HK-2 (cell line): ENCODE data around the gene VNN1.
"Not testable (repeated sequence)": the region's sequence is repeated elsewhere in the genome, so short reads cannot be mapped to it uniquely, and the experiment has no call there.

ENCODE experiments used
- DNase-seq: peaks from one replicate; pipeline ENCODE4 v3.0.0-alpha.2; 2018; ENCODE audit not compliant: unreplicated experiment

VNN1 gene

DNA sequence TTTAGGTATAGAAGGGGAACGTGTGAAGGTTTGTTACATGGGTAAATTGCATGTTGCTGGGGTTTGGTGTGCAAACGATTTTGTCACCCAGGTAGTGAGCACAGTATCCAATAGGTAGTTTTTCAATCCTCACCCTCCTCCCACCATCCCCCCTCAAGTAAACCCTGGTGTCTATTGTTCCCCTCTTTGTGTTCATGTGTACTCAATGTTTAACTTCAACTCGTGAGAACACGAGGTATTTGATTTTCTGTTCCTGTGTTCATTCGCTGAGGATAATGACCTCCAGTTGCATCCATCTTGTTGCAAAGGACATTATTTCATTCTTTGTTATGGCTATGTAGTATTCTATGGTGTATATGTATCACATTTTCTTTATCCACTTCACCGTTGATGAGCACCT is 11.6 kb upstream of the VNN1 start:
- DNase-seq, result no peak

DNA sequence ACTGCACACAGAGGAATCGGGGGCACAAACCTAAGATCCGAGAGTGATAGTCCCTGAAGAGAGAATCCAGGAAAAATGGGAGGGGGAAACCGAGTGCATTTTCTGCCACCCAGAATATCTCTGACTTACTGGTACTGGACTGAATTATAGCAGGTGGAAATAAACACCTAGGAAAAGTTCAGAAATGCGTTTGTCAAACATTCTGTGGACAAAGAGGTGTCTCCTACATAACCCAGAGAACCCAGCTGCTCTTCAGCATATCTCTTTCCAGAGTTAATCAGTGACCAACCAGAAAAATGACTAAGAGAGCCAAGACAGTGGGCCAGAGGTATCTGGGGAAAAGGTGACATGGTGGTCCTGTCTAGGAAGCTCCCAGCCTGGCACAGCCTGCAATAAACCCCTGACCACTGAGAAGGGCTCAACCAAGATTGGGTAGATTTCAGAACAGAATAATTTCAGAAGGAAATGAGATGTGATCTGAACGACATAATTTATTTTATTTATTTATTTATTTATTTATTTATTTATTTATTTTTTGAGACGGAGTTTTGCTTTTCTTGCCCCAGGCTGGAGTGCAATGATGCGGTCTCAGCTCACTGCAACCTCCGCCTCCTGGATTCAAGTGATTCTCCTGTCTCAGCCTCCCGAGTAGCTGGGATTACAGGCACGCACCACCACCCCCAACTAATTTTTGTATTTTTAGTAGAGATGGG is 6.0 kb upstream of the VNN1 start:
- DNase-seq, result peak; percentile 6

DNA sequence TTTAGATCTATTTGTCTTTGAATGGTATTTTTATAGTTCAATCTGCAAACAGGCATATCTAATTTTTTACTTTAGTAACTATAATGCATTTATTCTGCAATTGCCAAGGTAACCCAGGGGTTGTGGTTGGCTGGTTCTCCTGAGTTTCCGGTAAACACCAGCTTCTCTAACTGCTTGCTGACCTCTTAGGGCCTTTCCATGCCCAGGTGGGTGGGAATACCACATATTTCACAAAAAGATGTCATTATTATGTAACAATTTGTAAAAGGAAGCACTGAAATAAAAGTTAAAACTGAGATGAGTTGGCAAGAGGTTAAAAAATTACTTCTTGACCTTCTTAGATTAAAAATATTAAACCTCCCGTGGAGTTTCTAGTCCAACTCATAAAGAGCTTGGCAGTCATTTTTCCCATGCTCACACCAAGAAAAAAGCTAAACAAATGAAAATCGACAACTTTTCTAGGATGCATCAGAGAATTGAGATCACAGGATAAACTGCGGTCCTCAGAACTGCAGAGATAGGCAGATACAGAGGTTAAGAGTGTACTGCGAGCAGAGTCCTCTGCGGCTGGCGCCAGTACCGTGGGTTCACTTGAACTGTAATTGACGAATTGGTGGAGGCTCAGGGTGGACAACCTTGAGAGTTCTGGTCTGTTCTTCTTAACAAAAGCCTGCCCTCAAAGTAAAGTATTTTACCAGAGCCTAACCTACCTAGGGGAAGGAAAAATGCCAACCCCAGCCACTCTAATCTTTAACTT is 2.2 kb upstream of the VNN1 start:
- DNase-seq, result no peak

DNA sequence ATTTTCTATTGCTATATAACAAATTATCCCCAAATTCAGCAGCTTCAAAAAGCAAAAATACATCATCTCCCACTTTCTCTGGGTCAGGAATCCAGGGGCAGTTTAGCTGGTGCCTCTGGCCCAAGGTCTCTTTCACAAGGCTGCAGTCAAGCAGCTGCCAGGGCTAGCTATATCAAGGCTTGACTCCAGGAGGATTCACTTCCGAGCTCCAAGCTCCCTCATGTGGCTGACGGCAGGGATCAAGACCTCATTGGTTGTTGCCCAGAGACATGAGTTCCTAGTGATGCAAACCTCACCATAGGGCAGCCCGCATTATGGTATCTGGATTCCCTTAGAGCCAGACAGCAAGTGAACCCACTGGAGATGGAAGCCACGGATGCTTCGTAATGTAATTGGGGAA is 1.3 kb upstream of the VNN1 start:
- DNase-seq, result peak; percentile 32

DNA sequence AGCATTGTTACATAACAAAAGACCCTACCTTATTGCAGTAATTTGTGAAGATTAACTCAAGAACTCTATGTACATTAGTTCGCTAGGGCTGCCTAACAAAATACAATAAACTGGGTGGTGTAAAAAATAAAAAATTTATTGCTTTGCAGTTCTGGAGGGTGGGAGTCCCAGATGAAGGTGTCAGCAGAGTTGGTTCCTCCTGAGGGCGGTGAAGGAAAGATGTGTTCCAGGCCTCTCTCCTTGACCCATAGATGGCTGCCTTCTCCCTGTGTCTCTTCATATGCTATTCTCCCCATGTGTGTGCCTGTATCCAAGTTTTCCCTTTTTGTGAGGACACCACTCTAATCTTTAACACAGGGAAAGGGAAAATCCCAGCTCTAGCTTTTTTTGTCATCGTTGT is 305 bp upstream of the VNN1 start:
- no peak for DNase-seq

DNA sequence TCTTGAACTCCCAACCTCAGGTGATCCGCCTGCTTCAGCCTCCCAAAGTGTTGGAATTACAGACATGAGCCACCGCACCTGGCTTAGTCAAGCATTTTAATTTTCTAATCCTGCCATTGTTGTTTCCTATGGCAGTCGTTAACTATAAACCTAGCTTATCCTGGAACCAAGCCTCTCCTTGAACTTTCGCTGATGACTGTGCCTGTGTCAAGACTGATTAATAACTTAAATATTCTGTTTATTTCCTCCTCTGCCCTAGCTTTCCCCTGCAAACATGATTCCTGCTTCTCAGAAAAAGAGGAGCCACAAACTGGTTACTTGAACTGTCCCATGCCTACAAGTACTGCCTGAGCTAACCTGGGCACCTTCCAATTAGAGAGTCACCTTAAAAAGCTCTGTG is 1.5 kb downstream of the VNN1 start:
- DNase-seq, result peak; percentile 45

DNA sequence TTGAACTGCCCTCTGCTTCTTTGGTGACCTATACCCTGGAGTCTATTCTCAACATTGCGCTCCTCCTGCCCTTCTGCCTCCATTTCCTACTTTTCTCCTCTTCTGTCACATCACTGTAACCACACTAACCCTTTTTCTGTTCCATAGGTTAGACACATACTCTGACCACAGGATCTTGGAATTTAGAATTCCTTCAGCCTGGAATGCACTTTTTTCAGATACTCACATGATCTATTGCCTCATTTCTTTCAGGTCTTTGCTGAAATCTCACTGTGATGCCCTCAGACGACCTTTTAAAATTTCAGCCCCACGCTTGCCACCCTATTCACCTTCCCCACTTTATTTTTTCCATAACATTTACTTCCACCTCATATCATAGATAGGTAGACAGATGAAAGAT is 5.1 kb downstream of the VNN1 start:
- DNase-seq, result no peak

DNA sequence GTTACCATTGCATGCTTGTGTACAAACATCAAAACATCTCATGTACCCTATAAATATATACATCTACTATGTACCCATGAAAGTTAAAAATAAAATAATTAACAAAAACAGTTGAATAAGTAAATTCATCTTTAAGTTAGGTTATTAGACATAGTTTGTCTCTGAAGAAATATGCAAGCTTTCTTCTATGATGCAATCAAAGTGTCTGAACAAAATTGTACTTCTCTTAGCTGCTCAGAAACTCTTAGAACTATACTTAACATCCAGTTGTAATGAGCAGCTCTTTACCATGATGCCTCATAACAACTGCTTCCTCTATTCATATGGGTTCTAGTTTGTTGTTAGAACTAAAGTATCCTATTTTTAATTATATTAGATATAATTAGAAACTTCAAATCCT is 5.9 kb downstream of the VNN1 start:
- DNase-seq, result no peak

DNA sequence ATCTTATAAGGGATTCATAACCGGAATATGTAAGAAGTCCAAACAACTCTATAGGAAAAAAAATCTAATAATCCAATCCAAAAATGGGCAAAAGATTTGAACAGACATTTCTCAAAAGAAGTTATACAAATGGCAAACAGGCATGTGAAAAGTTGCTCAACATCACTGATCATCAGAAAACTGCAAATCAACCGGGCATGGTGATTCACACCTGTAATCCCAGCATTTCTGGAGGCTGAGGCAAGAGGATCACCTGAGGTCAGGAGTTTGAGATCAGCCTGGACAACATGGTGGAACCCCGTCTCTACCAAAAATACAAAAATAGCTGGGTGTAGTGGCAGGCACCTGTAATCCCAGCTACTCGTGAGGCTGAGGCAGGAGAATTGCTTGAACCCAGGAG is 7.1 kb downstream of the VNN1 start:
- not testable (repeated sequence) for DNase-seq

DNA sequence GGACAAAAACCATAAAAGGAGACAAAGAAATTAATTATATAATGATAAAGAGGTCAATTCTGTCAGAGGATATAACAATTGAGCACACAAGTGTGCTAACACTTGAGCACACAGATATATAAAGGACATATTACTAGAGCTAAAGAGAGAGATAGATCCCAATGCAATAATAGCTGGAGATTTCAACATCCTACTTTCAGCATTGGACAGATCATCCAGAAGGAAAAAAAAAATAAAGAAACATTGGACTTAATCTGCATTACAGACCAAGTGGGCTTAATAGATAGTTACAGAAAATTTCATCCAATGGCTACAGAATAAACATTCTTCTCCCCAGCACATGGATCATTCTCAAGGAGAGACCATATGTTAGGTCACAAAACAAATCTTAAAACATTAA is 9.9 kb downstream of the VNN1 start:
- no peak for DNase-seq

DNA sequence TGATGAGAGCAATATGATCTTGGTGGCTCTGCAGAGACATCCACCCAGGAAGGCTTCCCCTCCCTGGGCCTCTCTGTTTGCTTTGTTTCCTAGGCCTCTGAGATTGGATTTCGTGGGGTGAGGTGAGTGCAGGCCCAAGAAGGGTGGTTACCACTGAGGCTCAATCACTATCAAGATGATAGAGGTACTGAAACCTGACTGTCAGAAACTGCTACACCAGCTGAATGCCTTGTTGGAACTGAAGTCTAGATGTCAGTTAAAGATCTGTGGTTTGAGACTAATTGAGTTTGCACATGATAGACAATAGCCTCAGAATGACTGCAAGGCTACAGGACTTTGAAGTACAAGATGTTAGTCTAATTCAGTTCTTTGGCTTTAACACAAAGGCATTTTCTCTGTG is 15.2 kb downstream of the VNN1 start:
- DNase-seq, result no peak

DNA sequence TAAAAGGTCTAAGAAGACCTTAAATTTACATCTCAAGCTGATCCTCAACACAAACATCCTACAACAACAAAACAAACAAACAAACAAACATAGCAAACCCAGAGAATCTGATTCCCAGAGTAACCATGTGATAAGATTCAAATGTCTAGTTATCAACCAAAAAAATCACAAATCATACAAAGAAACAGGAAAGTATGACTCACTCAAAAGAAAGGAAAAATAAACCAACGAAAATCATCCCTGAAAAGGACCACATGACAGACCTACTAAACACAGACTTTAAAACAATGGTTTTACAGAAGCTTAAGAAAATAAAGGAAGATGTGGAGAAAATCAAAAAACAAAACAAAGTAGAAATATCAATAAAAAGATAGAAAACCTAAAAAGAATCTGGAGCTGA is 18.1 kb downstream of the VNN1 start:
- DNase-seq, result no peak

DNA sequence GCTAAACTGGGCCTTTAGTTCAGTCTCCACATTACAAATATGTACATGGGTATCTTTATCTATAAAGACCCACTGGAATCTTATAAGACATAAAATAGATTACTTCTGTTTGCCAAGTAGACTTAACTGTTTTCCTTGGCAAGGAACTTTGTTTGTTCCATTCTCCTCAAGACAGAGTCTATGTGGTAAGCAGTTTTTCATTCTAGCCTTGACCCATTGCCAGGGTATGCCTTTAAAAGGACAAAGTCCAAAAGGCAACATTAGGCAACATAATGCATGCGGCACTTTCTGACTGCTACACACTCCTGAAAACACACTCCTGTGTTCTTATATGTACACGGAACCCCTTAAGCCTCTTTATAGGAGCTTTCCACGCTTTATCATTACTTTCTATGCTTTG is 20.4 kb downstream of the VNN1 start:
- DNase-seq, result no peak

DNA sequence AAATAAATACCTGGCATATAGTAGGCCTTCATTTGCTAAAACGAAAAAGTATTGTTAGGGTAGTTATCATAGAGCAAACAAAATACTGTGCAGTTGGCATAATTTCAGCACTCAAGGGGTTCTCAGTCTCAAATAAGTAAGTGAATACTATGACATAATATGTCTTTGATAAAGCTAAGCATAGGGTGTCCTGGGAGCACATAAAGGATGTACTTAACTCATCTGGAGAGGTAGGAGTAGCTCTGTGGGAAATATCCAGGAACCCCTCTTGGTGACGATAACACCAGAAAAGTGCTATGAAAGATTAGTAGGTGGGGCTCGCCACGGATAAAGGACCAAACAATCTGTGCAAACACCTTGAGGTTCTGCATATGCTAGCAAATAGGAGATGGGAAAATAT is 23.2 kb downstream of the VNN1 start:
- DNase-seq, result no peak

DNA sequence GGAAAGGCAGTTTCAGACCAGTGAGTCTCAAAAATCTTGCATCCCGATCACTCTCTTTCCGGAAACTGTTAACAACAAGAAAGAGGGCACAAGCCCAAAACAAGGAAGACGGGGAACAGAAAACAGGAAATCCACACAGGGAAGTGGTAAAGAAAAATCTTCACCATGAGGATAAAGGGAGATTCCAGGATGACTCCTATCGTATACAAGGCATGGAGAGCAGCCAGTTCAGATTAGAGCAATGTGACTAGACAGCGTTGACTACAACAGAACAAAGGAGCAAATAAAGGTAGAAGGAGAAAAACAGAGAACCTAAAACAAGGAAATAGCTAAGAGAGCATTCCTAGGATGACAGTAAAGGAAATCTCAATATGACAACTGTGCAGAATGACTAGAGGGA is 26.5 kb downstream of the VNN1 start:
- DNase-seq, result peak; percentile 13

DNA sequence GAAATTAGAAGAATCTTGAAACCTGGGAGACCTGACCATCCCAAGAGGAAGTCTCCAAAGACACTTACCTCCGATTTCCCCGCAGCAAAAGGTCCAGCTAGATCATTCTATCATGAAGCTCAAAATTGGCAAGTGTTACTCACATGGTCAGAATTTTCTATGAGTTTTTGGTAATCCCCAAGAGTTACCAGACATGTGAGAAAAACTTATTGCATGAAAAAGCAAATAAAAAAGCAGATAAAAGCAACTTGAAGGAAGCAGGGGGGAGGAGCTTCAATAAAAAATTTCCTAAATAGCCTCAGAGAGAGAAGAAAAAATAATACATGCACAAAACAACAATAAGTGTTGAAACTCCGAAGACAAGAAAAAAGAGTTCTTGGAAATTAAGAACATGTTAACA is 27.3 kb downstream of the VNN1 start:
- no peak for DNase-seq

DNA sequence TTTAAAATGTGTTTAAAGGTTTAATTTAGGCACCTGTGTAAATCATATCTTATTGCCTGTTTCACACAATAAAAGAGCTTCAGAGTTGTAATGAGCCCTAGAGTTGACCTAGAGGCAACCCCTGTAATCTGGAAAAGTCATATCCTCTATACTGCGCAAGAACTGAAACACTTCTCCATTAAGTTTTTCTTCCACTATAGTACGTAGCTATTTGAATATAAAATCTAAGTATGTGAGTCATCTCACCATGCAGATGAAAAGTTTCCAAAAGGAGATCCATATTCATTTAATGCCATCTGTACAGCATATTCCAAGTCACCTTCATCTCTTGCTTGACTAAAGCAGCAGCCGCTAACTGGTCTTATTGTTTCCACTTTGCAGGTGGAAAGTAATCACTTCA is 28.8 kb downstream of the VNN1 start:
- DNase-seq, result no peak

DNA sequence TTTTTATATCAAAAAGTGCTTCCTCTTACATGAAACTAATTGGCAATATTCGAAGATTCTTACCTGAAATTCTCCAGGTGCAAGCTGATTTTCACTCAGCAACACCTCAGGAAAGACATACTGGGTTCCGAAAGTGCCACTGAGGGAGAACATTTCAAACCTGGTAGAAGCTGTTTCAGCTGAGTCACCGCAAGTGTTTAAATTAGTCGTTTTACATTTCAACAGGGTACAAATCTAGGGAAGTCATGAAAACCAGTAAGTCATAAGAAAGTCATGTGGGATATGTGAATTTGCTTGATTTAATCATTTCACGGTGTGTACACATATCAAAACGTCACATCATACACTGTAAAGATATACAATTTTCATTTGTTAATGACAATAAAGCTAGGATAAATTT is 29.6 kb downstream of the VNN1 start:
- DNase-seq, result no peak

DNA sequence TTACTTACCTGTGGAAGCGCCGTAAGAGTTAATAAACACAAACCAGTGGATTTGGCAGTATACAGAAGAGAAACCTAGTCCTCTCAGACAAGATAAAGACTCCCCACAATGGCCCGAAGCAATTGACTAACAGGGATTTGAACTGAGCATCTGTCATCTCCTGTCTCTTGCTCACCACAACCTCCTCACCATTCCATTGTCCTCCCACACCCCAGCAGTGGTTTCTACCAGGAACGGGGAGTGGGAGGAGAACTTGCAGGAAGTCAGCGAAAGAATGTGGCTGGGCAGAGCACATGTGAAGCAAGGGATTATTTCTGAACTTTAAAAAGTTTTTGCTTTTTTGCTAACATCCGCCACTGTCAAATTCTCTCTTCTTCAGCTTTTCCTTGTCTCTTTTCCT is 30.3 kb downstream of the VNN1 start:
- DNase-seq, result no peak

DNA sequence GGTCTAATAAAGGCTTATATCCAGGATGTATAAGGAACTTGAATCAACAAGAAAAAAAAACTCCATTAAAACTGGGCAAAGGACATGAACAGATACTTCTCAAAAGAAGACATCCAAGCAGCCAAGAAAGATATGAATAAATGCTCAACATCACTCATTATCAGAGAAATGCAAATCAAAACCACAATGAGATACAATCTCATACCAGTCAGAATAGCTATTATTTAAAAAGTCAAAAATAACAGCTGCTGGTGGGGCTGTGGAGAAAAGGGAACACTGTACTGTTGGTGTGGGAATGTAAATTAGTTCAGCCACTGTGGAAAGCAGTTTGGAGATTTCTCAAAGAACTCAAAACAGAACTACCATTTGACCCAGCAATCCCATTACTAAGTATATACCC is 34.8 kb downstream of the VNN1 start:
- not testable (repeated sequence) for DNase-seq

DNA sequence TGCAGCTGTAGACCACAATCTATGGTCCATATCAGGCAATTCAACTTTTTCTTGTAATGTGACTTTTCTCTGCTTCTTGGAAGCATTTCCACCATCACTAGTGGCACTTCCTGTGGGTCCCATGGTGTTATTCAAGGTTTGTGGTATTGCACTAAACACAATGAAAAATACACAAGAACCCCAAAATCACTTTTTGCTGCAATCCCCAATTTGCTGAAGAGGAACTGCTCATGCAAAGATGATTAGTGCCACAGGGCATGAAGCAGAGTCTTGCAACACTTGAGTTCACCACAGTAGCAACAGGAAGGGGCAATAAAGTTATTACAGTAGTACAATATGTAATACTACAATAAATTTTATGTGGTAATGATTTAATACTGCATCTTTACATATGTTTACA is 38.1 kb downstream of the VNN1 start:
- no peak for DNase-seq

DNA sequence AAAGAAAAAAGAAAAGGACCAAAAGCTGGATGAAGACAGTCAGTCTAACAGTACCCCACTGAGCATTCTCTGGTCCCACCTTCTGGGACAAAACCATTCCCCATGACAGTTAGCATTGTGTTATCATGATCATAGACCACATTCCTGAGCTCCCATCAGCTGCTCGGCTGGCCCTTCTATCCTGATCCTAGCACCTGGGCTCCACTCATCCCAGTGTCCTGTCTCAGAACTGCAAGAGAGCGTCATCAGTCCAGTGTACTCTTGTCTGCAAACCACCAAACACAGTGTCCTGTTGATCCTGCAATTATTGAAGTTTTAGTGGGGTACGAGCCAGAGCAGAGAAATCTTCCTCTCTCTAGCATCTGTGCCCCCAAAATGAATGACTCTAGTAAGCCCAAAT is 38.9 kb downstream of the VNN1 start:
- no peak for DNase-seq

DNA sequence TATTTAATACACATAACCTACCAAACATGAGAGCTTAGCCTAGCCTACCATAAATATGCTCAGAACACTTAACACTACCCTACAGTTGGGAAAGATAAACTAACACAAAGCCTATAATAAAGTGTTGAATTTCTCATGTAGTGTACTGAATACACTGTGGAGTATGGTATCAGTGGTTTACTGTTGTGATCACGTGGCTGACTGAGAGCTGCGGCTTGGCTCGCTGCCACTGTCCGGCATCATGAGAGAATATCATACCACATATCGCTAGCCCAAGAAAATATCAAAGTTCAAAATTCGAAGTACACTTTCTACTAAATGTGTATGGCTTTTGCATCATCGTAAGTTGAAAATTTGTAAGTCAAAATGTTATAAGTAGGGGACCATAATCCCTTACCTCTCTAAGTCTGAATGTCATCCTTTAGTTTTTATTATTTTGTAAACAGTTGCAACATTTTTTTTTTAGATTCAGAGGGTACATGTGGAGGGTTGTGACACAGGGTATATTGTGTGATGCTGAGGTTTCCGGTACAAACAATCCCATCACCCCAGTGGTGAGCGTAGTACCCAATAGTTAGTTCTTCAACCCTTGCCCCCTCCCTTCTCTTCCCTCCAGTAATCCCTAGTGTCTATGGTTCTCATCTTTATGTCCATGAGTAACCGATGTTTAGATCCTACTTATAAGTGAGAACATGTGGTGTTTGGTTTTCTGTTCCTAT is 40.3 kb downstream of the VNN1 start:
- DNase-seq, result no peak
